ENCODE results near the gene SLC38A11. TPM values are rescaled to one million over a fixed set of nuclear protein-coding genes. Genes with fewer than 3 reads are reported as not detected.
A peak's percentile ranks its signal among the peaks of the same experiment; 100 is the strongest.

The SLC38A11 gene
- total and polyA plus RNA-seq, 2 of the 13 experiments (the other 11 are each of a cell fraction or from before 2014, with no cell fraction given) = 14.0 to 14.3 TPM

- TF ChIP-seq ZMAT5 (CRISPR knock-in tag; IDR thresholded peaks at IDR 0.05; ENCODE audit: borderline replicate concordance, low read depth) (no peak), HNRNPH1 (optimal IDR thresholded peaks at IDR 0.05; ENCODE audit: low read depth, low read length) (no peak), ZEB1 (IDR thresholded peaks at IDR 0.05; ENCODE audit: insufficient replicate concordance, low read depth) (no peak), ZNF143 (CRISPR knock-in tag; IDR thresholded peaks at IDR 0.05) (no peak), ISL2 (CRISPR knock-in tag; IDR thresholded peaks at IDR 0.05) (peak; percentile 97), ZNF530 (CRISPR knock-in tag; IDR thresholded peaks at IDR 0.05; ENCODE audit: low read depth) (no peak), NR2F6 (IDR thresholded peaks at IDR 0.05) (peak; percentile 95), NR2F6 (CRISPR knock-in tag; IDR thresholded peaks at IDR 0.05) (peak; percentile 98), ZNF317 (CRISPR knock-in tag; IDR thresholded peaks at IDR 0.05) (peak; percentile 29; the same call in 1 of the 2 replicates), ZNF550 (CRISPR knock-in tag; IDR thresholded peaks at IDR 0.05; ENCODE audit: borderline replicate concordance) (no peak), KLF11 (CRISPR knock-in tag; IDR thresholded peaks at IDR 0.05) (no peak), TBP (CRISPR knock-in tag; IDR thresholded peaks at IDR 0.05) (no peak), ZNF496 (CRISPR knock-in tag; IDR thresholded peaks at IDR 0.05; ENCODE audit: insufficient replicate concordance) (no peak), ZNF589 (CRISPR knock-in tag; conservative IDR thresholded peaks at IDR 0.05) (no peak), ZFX (CRISPR knock-in tag; IDR thresholded peaks at IDR 0.05; ENCODE audit: low read depth) (no peak), KAT2B (IDR thresholded peaks at IDR 0.05; ENCODE audit: borderline replicate concordance, low read depth, low read length) (no peak), AGO1 (IDR thresholded peaks at IDR 0.05; ENCODE audit: low read depth, low read length, poor library complexity, severe bottlenecking) (no peak), SP5 (CRISPR knock-in tag; IDR thresholded peaks at IDR 0.05; ENCODE audit: borderline replicate concordance, low read depth) (0 out of 2 replicates have a peak, but pooled peaks have one; percentile 15), ZMYM2 (CRISPR knock-in tag; IDR thresholded peaks at IDR 0.05) (no peak), ZNF570 (CRISPR knock-in tag; IDR thresholded peaks at IDR 0.05; ENCODE audit: borderline replicate concordance) (no peak), EEA1 (CRISPR knock-in tag; IDR thresholded peaks at IDR 0.05; ENCODE audit: borderline replicate concordance) (no peak), NFKBIZ (CRISPR knock-in tag; IDR thresholded peaks at IDR 0.05) (peak; percentile 99), ZNF773 (CRISPR knock-in tag; IDR thresholded peaks at IDR 0.05; ENCODE audit: borderline replicate concordance) (no peak), ZNF790 (CRISPR knock-in tag; IDR thresholded peaks at IDR 0.05; ENCODE audit: borderline replicate concordance) (no peak), RXRA (CRISPR knock-in tag; IDR thresholded peaks at IDR 0.05) (no peak; the same call in 1 of the 2 replicates), ZNF484 (CRISPR knock-in tag; IDR thresholded peaks at IDR 0.05; ENCODE audit: borderline replicate concordance, low read depth) (no peak), RORA (CRISPR knock-in tag; IDR thresholded peaks at IDR 0.05) (no peak), ZNF850 (CRISPR knock-in tag; conservative IDR thresholded peaks at IDR 0.05) (no peak)
- TF ChIP-seq, protein P1, sequence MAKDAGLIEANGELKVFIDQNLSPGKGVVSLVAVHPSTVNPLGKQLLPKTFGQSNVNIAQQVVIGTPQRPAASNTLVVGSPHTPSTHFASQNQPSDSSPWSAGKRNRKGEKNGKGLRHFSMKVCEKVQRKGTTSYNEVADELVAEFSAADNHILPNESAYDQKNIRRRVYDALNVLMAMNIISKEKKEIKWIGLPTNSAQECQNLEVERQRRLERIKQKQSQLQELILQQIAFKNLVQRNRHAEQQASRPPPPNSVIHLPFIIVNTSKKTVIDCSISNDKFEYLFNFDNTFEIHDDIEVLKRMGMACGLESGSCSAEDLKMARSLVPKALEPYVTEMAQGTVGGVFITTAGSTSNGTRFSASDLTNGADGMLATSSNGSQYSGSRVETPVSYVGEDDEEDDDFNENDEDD (CRISPR knock-in tag; IDR thresholded peaks at IDR 0.05; ENCODE audit: borderline replicate concordance) = no peak; the same call in 1 of the 2 replicates
- TF ChIP-seq, protein P2, sequence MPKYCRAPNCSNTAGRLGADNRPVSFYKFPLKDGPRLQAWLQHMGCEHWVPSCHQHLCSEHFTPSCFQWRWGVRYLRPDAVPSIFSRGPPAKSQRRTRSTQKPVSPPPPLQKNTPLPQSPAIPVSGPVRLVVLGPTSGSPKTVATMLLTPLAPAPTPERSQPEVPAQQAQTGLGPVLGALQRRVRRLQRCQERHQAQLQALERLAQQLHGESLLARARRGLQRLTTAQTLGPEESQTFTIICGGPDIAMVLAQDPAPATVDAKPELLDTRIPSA (CRISPR knock-in tag; IDR thresholded peaks at IDR 0.05; ENCODE audit: borderline replicate concordance) = no peak
Observed at GRCh38 chr2:164887434-164888144, 67.7 kb downstream of the SLC38A11 start (continued).

Measured in HepG2 (cell line).